Keratinocyte (primary cell): ENCODE data around the gene CLEC16A.

ENCODE experiments used
- EZH2 ChIP-seq: IDR thresholded peaks from one replicate; pipeline ENCODE4 v1.6.1; 2012; ENCODE audit warnings: inconsistent platforms, mild to moderate bottlenecking, low read length, moderate library complexity
- TF ChIP-seq, protein P1 (sequence below), 3 experiments: IDR thresholded peaks in 1 of 3; conservative IDR thresholded peaks in 1 of 3; optimal IDR thresholded peaks in 1 of 3; 2 replicates in 2 of 3; 3 replicates in 1 of 3; pipeline versions ENCODE3 to v1.5.1; 2011; ENCODE audit warnings: low read length in 3 of 3, mild to moderate bottlenecking in 3 of 3, moderate library complexity in 2 of 3, control low read depth in 1 of 3, inconsistent platforms in 1 of 3; ENCODE audit not compliant: insufficient read depth in 2 of 3; ENCODE audit errors: extremely low read depth in 1 of 3

DNA sequence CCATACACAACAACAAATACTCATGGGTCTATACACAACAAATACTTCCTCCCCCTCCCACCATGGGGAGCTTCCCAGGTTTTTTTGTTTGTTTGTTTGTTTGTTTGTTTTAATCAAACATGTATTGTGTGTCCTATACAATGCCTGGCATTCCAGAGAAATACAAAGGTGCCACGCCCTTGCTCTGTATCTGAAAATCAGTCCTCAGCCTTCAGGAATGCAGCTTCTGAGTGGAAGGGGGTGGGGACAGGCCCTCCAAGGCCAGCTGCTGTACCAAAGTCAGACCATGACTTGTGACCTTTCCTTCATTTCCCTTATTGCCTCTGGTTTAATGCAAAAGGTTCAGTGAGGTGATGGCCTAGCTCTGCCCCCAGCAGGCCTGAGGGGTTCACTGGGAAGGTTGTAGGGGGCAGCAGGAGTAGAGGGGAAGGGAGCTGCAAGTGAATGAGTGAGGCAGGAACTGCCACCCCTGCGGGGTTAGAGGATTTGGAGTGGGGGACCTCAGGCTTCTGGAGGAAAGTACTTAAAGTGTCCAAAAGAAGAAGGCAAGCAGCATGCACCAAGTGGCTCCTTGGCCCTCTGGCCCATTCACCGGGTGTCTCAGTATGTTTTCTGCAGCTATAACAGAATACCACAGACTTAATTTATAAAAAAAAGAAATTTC is 105.2 kb downstream of the CLEC16A start:
- no peak for TF ChIP-seq EZH2
- TF ChIP-seq, protein P1, sequence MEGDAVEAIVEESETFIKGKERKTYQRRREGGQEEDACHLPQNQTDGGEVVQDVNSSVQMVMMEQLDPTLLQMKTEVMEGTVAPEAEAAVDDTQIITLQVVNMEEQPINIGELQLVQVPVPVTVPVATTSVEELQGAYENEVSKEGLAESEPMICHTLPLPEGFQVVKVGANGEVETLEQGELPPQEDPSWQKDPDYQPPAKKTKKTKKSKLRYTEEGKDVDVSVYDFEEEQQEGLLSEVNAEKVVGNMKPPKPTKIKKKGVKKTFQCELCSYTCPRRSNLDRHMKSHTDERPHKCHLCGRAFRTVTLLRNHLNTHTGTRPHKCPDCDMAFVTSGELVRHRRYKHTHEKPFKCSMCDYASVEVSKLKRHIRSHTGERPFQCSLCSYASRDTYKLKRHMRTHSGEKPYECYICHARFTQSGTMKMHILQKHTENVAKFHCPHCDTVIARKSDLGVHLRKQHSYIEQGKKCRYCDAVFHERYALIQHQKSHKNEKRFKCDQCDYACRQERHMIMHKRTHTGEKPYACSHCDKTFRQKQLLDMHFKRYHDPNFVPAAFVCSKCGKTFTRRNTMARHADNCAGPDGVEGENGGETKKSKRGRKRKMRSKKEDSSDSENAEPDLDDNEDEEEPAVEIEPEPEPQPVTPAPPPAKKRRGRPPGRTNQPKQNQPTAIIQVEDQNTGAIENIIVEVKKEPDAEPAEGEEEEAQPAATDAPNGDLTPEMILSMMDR (optimal IDR thresholded peaks at IDR 0.05 in 1 of 3, IDR thresholded peaks at IDR 0.05 in 1 of 3, conservative IDR thresholded peaks at IDR 0.05 in 1 of 3; ENCODE audit: extremely low read depth in 1 of 3, insufficient read depth in 2 of 3, low read length in 3 of 3): no peak
